Trophoblast cell (in vitro differentiated cells and primary cell): Measurements from ENCODE around the gene PAX5.

Experiments
- DNase-seq, 2 donors: peaks; one replicate each; pipeline ENCODE4 v3.0.0-alpha.2; 2016
- H2AFZ ChIP-seq: 2 replicates; pipeline ENCODE4 v1.6.1; 2013; ENCODE audit warnings: low read length, moderate library complexity, mild to moderate bottlenecking; ENCODE audit not compliant: insufficient read depth, poor library complexity
- H2AK5ac ChIP-seq: 2 replicates; pipeline ENCODE4 v1.6.1; 2013; ENCODE audit warnings: mild to moderate bottlenecking, low read length
- H2BK120ac ChIP-seq: 2 replicates; pipeline ENCODE4 v1.6.1; 2013; ENCODE audit warnings: low read length, mild to moderate bottlenecking, moderate library complexity; ENCODE audit not compliant: insufficient read depth, poor library complexity
- H2BK12ac ChIP-seq: 2 replicates; pipeline ENCODE4 v1.6.1; 2013; ENCODE audit warnings: mild to moderate bottlenecking, low read length, moderate library complexity
- H2BK5ac ChIP-seq: 2 replicates; pipeline ENCODE4 v1.6.1; 2013; ENCODE audit warnings: low read length, low read depth, moderate library complexity, mild to moderate bottlenecking; ENCODE audit not compliant: poor library complexity
- H3K14ac ChIP-seq: 2 replicates; pipeline ENCODE4 v1.6.1; 2013; ENCODE audit warnings: mild to moderate bottlenecking, low read length
- H3K18ac ChIP-seq: 2 replicates; pipeline ENCODE4 v1.6.1; 2013; ENCODE audit warnings: mild to moderate bottlenecking, low read length
- H3K23ac ChIP-seq: 2 replicates; pipeline ENCODE4 v1.6.1; 2013; ENCODE audit warnings: low read length
- H3K27ac ChIP-seq: 2 replicates; pipeline ENCODE4 v1.5.1; 2013; ENCODE audit warnings: low read depth, mild to moderate bottlenecking, inconsistent platforms, low read length, moderate library complexity
- H3K27me3 ChIP-seq: 2 replicates; pipeline ENCODE4 v1.6.1; 2013; ENCODE audit warnings: inconsistent platforms, mild to moderate bottlenecking, low read length, moderate library complexity; ENCODE audit not compliant: insufficient read depth
- H3K36me3 ChIP-seq, 2 experiments: 1 replicate in 1 of 2; 2 replicates in 1 of 2; pipeline ENCODE4 v1.6.1; 2013; ENCODE audit warnings: low read length in 2 of 2, mild to moderate bottlenecking in 2 of 2, moderate library complexity in 1 of 2; ENCODE audit not compliant: insufficient read depth in 2 of 2, control insufficient read depth in 1 of 2
- H3K4ac ChIP-seq: 2 replicates; pipeline ENCODE4 v1.6.1; 2013; ENCODE audit warnings: low read depth, mild to moderate bottlenecking, low read length, moderate library complexity
- H3K4me1 ChIP-seq, 2 experiments: 1 replicate in 1 of 2; 2 replicates in 1 of 2; pipeline ENCODE4 v1.6.1; 2013; ENCODE audit warnings: low read length in 2 of 2, mild to moderate bottlenecking in 2 of 2, moderate library complexity in 1 of 2; ENCODE audit not compliant: insufficient read depth in 2 of 2, control insufficient read depth in 1 of 2
- H3K4me2 ChIP-seq: 2 replicates; pipeline ENCODE4 v1.6.1; 2013; ENCODE audit warnings: inconsistent platforms, mild to moderate bottlenecking, low read length, moderate library complexity
- H3K4me3 ChIP-seq: 2 replicates; pipeline ENCODE4 v1.5.1; 2013; ENCODE audit warnings: mild to moderate bottlenecking, low read depth, low read length, inconsistent platforms
- H3K79me1 ChIP-seq: one replicate; pipeline ENCODE4 v1.6.1; 2013; ENCODE audit warnings: low read length
- H3K79me2 ChIP-seq: 2 replicates; pipeline ENCODE4 v1.6.1; 2013; ENCODE audit warnings: low read length, mild to moderate bottlenecking; ENCODE audit not compliant: control insufficient read depth, insufficient read depth, poor library complexity
- H3K9ac ChIP-seq: 2 replicates; pipeline ENCODE4 v1.6.1; 2013; ENCODE audit warnings: mild to moderate bottlenecking, low read length
- H3K9me3 ChIP-seq: 2 replicates; pipeline ENCODE4 v1.6.1; 2013; ENCODE audit warnings: low read depth, mild to moderate bottlenecking, control low read depth, inconsistent platforms, low read length; ENCODE audit not compliant: insufficient read depth
- H4K12ac ChIP-seq: 2 replicates; pipeline ENCODE4 v1.6.1; 2013; ENCODE audit warnings: low read depth, mild to moderate bottlenecking, low read length, moderate library complexity
- H4K8ac ChIP-seq: 2 replicates; pipeline ENCODE4 v1.6.1; 2013; ENCODE audit warnings: low read depth, mild to moderate bottlenecking, low read length, moderate library complexity
- H4K91ac ChIP-seq: one replicate; pipeline ENCODE4 v1.6.1; 2013; ENCODE audit warnings: low read depth, mild to moderate bottlenecking, low read length, moderate library complexity
- WGBS: extraction: QIAGEN DNeasy Blood & Tissue Kit; methylation state at CpG from one replicate; pipeline ENCODE4 v1.1.7; 2013; ENCODE audit warnings: missing lambda C conversion rate; ENCODE audit not compliant: insufficient read length, insufficient coverage; ENCODE audit errors: extremely low coverage; 5-methylcytosine and 5-hydroxymethylcytosine counted together

The PAX5 gene

GRCh38 chr9:37036776-37037502 is 2.9 kb upstream of the PAX5 start:
- Histone ChIP-seq H3K23ac (no peak overlapping the region), H4K91ac (no peak overlapping the region), H3K9ac (no peak overlapping the region), H3K27ac (no peak overlapping the region), H3K4me3 (peak overlapping the region; percentile 61), H2BK12ac (no peak overlapping the region), H3K18ac (no peak overlapping the region), H3K14ac (no peak overlapping the region), H3K79me1 (no peaks in the 10 kb centered on the region), H3K79me2 (no peaks in the 10 kb centered on the region), H3K36me3 (no peaks in the 10 kb centered on the region), H3K4me1 (peaks cover 22 to 26% of the 10 kb centered on the region in 2 experiments), H2AK5ac (no peak overlapping the region), H2BK5ac (no peak overlapping the region), H4K8ac (no peak overlapping the region), H2AFZ (peak overlapping the region; percentile 37), H2BK120ac (no peak overlapping the region), H3K4ac (no peak overlapping the region), H3K4me2 (peak overlapping the region; percentile 78), H3K9me3 (peaks cover 4% of the 10 kb centered on the region), H3K27me3 (peaks cover 74% of the 10 kb centered on the region), H4K12ac (no peak overlapping the region)
- WGBS, result no CpG with 5 or more reads among the region's 44 CpGs
- DNase-seq, result peak; percentile 33 to 56

GRCh38 chr9:37036371-37036775 is 2.3 kb upstream of the PAX5 start:
- WGBS, result no CpG with 5 or more reads among the region's 40 CpGs
- no peak overlapping the region for H3K9ac ChIP-seq
- H3K27ac ChIP-seq, result no peak overlapping the region

GRCh38 chr9:37035648-37036370 is 1.7 kb upstream of the PAX5 start:
- H4K12ac ChIP-seq, result no peak overlapping the region
- H3K23ac ChIP-seq, result no peak overlapping the region
- H3K14ac ChIP-seq, result no peak overlapping the region
- H2AK5ac ChIP-seq, result no peak overlapping the region
- H3K9me3 ChIP-seq, result peaks cover 4% of the 10 kb centered on the region
- WGBS, result no CpG with 5 or more reads among the region's 35 CpGs
- no peaks in the 10 kb centered on the region for H3K36me3 ChIP-seq
- H3K4me2 ChIP-seq, result peak overlapping the region; percentile 78
- H3K79me1 ChIP-seq, result no peaks in the 10 kb centered on the region
- DNase-seq, result peak in 1 of 2 donors; percentile 8
- H3K27me3 ChIP-seq, result peaks cover 85% of the 10 kb centered on the region
- no peak overlapping the region for H3K4me3 ChIP-seq
- no peak overlapping the region for H2BK12ac ChIP-seq
- no peak overlapping the region for H2BK120ac ChIP-seq
- H3K4ac ChIP-seq, result no peak overlapping the region
- no peak overlapping the region for H3K18ac ChIP-seq
- H3K27ac ChIP-seq, result no peak overlapping the region
- H3K9ac ChIP-seq, result no peak overlapping the region
- H3K79me2 ChIP-seq, result no peaks in the 10 kb centered on the region
- H2AFZ ChIP-seq, result no peak overlapping the region
- no peak overlapping the region for H2BK5ac ChIP-seq
- peaks cover 22 to 26% of the 10 kb centered on the region in 2 experiments for H3K4me1 ChIP-seq
- no peak overlapping the region for H4K91ac ChIP-seq
- no peak overlapping the region for H4K8ac ChIP-seq

More at GRCh38 chr9:37036371-37036775, 2.3 kb upstream of the PAX5 start:
- Histone ChIP-seq H3K79me1 (no peaks in the 10 kb centered on the region), H2AK5ac (no peak overlapping the region), H3K9me3 (peaks cover 4% of the 10 kb centered on the region), H3K79me2 (no peaks in the 10 kb centered on the region), H3K4me1 (peaks cover 22 to 26% of the 10 kb centered on the region in 2 experiments), H3K36me3 (no peaks in the 10 kb centered on the region), H2BK120ac (no peak overlapping the region), H2AFZ (no peak overlapping the region), H3K27me3 (peaks cover 79% of the 10 kb centered on the region), H4K91ac (no peak overlapping the region), H3K4me3 (peak overlapping the region; percentile 61), H3K18ac (no peak overlapping the region), H3K4ac (no peak overlapping the region), H4K8ac (no peak overlapping the region), H2BK5ac (no peak overlapping the region), H2BK12ac (no peak overlapping the region), H3K4me2 (peak overlapping the region; percentile 78), H4K12ac (no peak overlapping the region), H3K23ac (no peak overlapping the region), H3K14ac (no peak overlapping the region)
- DNase-seq, result peak in 1 of 2 donors; percentile 8

- Histone ChIP-seq H3K27ac (no peak overlapping the region), H3K14ac (no peak overlapping the region), H3K4me1 (peaks cover 23 to 26% of the 10 kb centered on the region in 2 experiments), H4K12ac (no peak overlapping the region), H3K27me3 (peaks cover 86% of the 10 kb centered on the region), H3K9ac (no peak overlapping the region), H3K9me3 (peaks cover 4% of the 10 kb centered on the region), H3K79me2 (no peaks in the 10 kb centered on the region), H2AK5ac (no peak overlapping the region), H3K4me3 (no peak overlapping the region), H4K8ac (no peak overlapping the region), H2BK120ac (no peak overlapping the region), H4K91ac (no peak overlapping the region), H3K4me2 (peak overlapping the region; percentile 28), H2BK5ac (no peak overlapping the region), H3K79me1 (no peaks in the 10 kb centered on the region), H3K23ac (no peak overlapping the region), H2BK12ac (no peak overlapping the region), H2AFZ (no peak overlapping the region), H3K36me3 (no peaks in the 10 kb centered on the region), H3K18ac (no peak overlapping the region), H3K4ac (no peak overlapping the region)
- WGBS, result no CpG with 5 or more reads among the region's 27 CpGs
- no peak for DNase-seq
Observed at GRCh38 chr9:37034938-37035647, 1.0 kb upstream of the PAX5 start.
